Measurements from ENCODE around the gene KCNQ1OT1.

The KCNQ1OT1 gene

DNA sequence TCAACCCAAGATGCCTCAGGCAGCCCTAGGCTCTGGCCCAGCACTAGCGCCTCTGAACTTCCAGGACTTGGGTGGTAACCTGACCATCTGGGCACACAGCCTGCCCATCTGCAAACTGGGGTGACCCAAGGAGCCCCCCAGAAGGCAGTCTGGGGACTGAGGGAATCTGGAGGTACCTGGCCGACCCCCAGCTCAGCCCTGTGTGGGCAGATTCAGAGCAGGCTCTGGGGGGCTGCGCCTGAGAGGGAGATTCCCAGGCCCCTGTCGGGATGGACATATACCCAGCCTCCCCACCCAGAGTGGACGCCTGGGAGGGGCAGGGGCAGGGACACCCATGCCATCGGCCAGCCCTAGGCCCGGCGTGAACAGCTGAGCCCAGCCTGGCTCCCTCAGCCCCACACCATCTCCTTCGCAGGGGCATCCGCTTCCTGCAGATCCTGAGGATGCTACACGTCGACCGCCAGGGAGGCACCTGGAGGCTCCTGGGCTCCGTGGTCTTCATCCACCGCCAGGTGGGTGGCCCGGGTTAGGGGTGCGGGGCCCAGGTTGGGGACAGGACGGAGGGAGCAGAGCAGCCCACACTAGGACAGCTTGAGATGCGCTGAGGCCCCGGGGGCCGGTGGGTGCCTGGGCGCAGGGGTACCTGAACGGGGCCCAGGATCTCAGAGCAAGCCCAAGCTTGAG is 128.1 kb downstream of the KCNQ1OT1 start:
- TF ChIP-seq, protein P1, sequence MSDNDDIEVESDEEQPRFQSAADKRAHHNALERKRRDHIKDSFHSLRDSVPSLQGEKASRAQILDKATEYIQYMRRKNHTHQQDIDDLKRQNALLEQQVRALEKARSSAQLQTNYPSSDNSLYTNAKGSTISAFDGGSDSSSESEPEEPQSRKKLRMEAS (IDR thresholded peaks at IDR 0.05; ENCODE audit: low read depth, low read length) = no peak
- no peak for TF ChIP-seq POLR2A (IDR thresholded peaks at IDR 0.05; ENCODE audit: extremely low read depth, insufficient read length)
- TF ChIP-seq, protein P2, sequence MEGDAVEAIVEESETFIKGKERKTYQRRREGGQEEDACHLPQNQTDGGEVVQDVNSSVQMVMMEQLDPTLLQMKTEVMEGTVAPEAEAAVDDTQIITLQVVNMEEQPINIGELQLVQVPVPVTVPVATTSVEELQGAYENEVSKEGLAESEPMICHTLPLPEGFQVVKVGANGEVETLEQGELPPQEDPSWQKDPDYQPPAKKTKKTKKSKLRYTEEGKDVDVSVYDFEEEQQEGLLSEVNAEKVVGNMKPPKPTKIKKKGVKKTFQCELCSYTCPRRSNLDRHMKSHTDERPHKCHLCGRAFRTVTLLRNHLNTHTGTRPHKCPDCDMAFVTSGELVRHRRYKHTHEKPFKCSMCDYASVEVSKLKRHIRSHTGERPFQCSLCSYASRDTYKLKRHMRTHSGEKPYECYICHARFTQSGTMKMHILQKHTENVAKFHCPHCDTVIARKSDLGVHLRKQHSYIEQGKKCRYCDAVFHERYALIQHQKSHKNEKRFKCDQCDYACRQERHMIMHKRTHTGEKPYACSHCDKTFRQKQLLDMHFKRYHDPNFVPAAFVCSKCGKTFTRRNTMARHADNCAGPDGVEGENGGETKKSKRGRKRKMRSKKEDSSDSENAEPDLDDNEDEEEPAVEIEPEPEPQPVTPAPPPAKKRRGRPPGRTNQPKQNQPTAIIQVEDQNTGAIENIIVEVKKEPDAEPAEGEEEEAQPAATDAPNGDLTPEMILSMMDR (IDR thresholded peaks at IDR 0.05; ENCODE audit: low read depth, low read length) = no peak
- TF ChIP-seq MYC (IDR thresholded peaks at IDR 0.05; ENCODE audit: low read depth, low read length) = no peak
- DNase-seq (ENCODE audit: low read depth) = no peak
- H3K4me3 ChIP-seq (ENCODE audit: low read depth, low read length) = no peak overlapping the region

DNA sequence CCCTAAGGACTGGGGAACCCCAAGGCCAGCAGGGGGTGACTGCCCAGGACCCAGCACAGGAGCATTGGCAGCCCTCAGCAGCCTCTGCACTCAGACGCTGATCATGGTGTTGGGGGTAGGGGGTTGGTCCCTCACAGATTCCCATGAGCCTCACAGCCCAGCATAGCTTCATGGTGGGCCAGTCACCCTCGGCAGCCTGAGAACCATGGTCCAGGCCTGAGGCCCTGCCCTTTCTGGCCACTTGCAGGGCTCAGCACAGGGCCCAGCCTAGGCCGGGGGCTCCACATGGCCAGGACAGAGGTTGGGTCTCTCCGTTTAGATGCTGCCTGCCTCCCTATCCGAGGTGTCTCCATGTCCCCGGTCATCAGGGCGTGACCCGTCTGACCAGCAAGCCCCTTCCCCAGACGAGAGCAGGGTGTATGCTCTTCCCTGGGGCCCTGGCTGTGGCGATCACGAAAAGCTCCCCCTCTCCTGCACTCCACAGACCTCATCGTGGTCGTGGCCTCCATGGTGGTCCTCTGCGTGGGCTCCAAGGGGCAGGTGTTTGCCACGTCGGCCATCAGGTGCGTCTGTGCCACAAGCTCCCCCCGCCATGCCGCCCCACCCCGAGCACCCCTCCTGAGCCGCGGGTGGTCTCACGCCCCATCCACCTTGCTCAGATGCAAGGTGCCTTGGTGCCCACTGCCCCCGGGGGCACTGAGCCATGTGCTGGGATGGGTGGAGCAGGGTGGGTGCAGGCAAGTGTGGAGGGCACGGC is 128.8 kb downstream of the KCNQ1OT1 start:
- TF ChIP-seq MYC (IDR thresholded peaks at IDR 0.05; ENCODE audit: low read depth, low read length) (no peak), POLR2A (IDR thresholded peaks at IDR 0.05; ENCODE audit: extremely low read depth, insufficient read length) (no peak)
- H3K4me3 ChIP-seq (ENCODE audit: low read depth, low read length) = no peak overlapping the region
- DNase-seq (ENCODE audit: low read depth) = no peak

DNA sequence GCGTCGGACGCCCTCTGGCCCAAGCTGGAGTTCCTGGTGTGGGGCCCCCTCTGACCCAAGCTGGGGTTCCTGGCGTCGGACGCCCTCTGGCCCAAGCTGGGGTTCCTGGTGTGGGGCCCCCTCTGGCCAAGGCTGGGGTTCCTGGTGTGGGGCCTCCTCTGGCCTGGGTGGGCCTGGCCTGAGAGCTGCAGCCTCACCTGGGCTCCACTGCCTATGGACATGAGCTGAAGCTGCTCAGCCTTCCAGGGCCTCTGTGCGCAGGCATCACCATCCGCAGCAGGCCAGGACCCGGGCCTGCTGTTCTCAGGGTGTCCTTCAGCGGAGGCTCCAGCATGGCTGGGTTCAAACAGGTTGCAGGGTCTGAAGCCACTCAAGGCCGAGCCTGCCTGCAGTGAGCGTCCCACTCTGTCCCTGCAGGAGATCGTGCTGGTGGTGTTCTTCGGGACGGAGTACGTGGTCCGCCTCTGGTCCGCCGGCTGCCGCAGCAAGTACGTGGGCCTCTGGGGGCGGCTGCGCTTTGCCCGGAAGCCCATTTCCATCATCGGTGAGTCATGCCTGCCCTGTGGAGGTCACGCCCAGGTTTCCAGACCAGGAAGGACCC is 129.5 kb downstream of the KCNQ1OT1 start:
- no peak for DNase-seq (ENCODE audit: low read depth)
- TF ChIP-seq POLR2A (IDR thresholded peaks at IDR 0.05; ENCODE audit: extremely low read depth, insufficient read length) (no peak), MYC (IDR thresholded peaks at IDR 0.05; ENCODE audit: low read depth, low read length) (no peak)
- TF ChIP-seq, protein P1 (IDR thresholded peaks at IDR 0.05; ENCODE audit: low read depth, low read length) = no peak
- TF ChIP-seq, protein P2 (IDR thresholded peaks at IDR 0.05; ENCODE audit: low read depth, low read length) = no peak
- H3K4me3 ChIP-seq (ENCODE audit: low read depth, low read length) = no peak overlapping the region

DNA sequence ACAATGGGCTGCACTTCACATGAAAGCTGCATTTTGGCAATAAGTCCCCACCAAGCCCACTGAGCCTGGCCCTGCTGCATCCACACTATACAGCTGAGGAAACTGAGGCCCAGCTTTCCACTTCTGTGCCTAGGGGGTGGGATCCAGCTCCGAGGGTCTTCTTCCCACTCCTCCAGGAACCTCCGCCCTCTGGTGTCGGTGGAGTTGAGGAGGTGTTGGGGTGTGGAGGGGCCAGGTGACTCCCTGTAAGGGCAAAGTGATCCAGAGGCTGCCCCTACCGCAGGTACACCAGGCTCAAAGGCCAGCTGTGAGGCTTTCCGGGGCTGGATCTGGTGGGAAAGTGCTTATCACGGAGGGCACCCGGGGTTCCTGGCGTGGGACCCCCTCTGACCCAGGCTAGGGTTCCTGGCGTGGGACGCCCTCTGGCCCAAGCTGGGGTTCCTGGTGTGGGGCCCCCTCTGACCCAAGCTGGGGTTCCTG is 130.0 kb downstream of the KCNQ1OT1 start:
- TF ChIP-seq, protein P2 (IDR thresholded peaks at IDR 0.05; ENCODE audit: low read depth, low read length) = no peak
- TF ChIP-seq MYC (IDR thresholded peaks at IDR 0.05; ENCODE audit: low read depth, low read length) (no peak), POLR2A (IDR thresholded peaks at IDR 0.05; ENCODE audit: extremely low read depth, insufficient read length) (no peak)
- TF ChIP-seq, protein P1 (IDR thresholded peaks at IDR 0.05; ENCODE audit: low read depth, low read length) = no peak
- no peak for DNase-seq (ENCODE audit: low read depth)
- no peak overlapping the region for H3K4me3 ChIP-seq (ENCODE audit: low read depth, low read length)

DNA sequence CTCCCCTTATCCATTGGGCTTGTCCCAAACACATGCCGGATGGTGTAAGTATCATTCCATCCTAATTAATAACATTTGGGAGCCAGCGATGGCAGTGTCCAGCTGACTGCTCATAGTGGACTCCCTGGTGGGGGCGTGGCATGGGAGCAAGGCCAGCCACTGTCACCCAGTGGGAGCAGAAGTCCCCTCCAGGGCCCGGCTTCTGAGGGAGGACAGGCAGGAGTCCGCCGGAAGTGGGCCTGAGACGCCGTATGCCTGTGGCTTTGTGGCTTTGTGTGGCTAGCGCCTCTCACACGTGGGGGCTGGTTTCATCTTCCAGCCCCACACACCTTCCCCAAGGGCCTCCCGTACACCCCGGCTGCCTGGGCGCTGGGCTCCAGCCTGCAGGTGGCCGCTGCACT is 130.5 kb downstream of the KCNQ1OT1 start:
- H3K4me3 ChIP-seq (ENCODE audit: low read depth, low read length) = no peak overlapping the region
- TF ChIP-seq MYC (IDR thresholded peaks at IDR 0.05; ENCODE audit: low read depth, low read length) = peak; percentile 84
- TF ChIP-seq, protein P2 (IDR thresholded peaks at IDR 0.05; ENCODE audit: low read depth, low read length) = no peak
- TF ChIP-seq, protein P1 (IDR thresholded peaks at IDR 0.05; ENCODE audit: low read depth, low read length) = peak; percentile 81
- DNase-seq (ENCODE audit: low read depth) = peak; percentile 84
